GM18505 (cell line): Measurements from ENCODE around the gene SLC15A1.

Source experiments
- ATAC-seq: cut with Tn5 transposase; IDR thresholded peaks from one replicate; pipeline ENCODE4 v1.9.1; 2021; ENCODE audit not compliant: unreplicated experiment
- POLR2A ChIP-seq: IDR thresholded peaks from 4 replicates; pipeline ENCODE4 v1.6.1; 2011; ENCODE audit warnings: borderline replicate concordance; ENCODE audit not compliant: insufficient read depth, insufficient read length; ENCODE audit errors: extremely low read depth

SLC15A1 gene

DNA sequence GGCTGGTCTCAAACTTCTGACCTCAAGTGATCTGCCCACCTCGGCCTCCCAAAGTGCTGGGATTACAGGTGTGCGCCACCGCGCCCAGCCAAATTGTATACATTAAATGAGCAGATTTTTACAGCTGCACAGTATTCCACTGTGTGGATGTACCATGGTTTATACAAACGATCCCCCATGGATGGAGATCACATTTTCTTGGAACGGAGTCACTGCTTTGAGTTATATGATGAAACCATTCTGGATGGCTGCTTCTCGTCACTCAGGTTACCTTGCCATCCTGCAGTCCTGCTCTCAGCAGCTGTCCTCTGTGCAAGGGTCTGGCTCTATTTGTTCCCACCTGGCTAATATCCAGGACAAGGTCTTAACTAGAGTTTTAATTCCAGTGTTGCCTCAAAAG, 39.1 kb upstream of the SLC15A1 start:
- no peak for TF ChIP-seq POLR2A
- no peak for ATAC-seq

DNA sequence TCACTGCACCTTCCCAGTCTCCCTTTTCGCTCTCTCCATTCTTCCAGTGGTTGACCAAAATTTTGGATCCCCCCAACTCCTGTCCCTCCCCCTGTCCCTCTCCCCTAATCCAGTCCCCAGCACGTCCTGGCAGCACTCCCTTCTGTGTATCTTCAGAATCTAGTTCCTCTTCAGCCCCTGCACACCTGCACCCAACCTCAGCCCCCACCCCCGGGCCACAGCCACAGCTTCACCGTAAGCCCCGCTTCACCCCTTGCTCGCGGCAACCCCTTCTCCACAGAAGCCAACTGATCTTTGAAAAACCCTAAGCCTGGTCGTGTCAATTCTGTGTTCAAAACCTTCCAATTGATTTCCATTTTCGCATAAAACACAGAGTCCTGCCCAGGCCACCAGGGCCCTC, 35.5 kb upstream of the SLC15A1 start:
- no peak for ATAC-seq
- TF ChIP-seq POLR2A, result no peak

DNA sequence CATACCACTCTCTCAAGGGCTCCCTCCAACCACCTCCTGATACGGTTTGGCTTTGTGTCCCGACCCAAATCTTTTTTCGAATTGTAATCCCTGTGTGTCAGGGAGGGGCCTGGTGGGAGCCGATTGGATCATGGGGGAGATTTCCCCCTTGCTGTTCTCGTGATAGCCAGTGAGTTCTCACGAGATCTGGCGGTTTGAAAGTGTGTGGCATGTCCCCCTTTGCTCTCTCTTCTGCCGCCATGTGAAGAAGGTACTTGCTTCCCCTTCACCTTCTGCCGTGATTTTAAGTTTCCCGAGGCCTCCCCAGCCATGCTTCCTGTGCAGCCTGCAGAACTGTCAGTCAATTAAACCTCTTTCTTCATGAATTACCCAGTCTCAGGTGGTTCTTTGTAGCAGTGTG, 34.7 kb upstream of the SLC15A1 start:
- no peak for TF ChIP-seq POLR2A
- no peak for ATAC-seq

DNA sequence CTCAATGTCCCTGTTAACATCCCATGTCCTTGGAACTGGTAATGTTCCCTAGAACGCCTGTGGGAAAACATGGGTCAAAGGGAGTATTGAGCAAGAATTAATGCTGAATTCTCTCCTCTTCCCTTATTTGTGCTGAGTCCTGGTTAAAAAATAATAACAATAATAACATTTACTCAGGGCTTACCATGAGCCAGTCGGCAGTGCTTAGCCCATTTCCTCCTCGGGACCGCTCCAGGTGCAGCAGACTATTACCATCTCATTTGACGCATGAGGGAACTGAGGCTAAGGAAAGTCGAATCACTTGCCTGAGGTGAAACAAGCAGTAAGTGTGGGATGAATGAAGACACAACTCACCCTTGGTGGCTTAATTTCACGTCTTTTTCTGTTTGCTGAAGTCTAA, 33.6 kb upstream of the SLC15A1 start:
- no peak for ATAC-seq
- no peak for TF ChIP-seq POLR2A

DNA sequence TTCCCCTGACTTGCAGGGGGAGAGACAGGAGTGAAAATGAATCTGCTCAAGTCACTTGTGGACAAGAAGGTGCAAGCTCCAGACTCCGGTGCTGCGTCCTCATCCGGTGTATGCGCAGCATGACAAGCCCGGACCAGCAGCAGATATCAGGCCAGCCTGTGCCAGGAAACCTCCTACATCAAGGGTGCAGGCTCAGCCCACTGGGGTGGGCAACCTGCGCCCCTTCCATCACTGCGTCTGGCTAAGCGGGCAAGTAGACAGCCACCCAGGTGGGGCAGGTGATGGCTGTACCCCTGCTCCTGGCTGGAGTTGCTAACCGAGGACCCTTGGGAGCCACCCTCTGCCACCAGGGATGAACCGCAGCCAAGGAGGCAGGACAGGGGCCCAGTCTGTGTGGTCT, 32.9 kb upstream of the SLC15A1 start:
- ATAC-seq, result no peak
- TF ChIP-seq POLR2A, result no peak

DNA sequence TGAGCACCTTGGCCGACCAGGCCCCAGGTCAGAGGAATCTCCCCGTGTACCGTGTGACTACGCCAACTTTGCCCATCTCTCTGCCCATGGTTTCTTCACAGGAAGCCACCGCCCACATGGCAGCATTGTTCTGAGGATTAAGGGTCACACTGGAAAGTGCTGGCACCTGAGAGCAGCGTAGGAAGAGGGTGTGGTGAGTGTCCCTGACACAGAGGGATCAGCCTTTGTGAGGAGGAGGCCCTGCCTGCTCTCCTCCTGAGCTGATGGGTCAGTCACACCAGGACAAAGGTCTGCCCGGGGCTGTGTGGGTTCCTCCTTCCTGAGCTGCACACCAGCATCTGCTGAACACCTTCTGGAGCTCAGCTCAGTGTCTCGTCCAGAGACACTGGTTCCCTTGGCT, 32.2 kb upstream of the SLC15A1 start:
- no peak for TF ChIP-seq POLR2A
- ATAC-seq, result no peak

DNA sequence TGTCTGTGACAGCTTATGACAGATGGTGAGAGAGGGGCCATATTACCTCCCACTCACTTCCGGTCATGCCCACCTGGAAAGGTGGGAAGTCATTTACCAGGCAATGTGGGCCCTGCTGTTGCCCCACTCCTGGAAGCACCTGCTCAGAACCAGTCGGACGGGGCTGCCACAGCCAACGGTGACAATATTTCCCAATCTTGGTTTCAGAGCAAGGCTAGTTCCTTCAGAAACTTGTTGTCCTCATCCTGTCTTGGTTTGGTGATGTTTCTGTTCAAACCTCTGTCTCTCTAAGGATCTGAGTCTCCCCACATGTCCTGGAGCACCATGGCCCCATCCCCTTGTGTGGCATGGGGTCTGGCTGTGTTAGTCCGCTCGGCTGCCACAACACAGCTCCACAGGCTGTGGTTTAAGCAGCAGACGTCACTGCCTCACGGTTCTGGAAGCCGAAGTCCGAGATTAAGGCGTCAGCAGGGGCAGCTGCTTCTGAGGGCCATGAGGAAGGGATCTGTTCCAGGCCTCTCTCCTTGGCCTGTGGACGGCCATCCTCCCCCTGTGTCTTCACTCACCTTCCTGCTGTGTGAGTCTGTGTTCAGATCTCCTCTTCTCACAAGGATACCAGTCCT, 31.5 kb upstream of the SLC15A1 start:
- ATAC-seq, result no peak
- TF ChIP-seq POLR2A, result no peak

DNA sequence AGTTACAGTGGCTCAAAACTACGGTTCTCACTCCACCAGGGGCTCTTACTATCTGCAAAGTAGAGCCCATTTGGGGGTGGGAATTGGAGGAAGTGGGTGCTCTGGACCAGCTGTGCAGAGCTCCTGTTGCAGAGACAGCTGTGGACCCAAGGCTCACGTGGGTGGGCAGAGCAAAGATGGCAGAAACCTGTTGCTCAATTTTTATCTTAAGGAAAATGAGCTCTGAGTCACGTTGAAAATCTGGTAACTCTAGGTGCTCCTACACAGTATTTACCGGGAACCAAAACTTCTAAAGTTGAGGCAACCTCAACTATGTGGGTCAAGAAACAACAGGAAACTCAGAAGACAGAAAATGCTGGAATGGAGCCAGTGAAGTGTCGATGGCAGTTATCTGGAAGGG, 30.2 kb upstream of the SLC15A1 start:
- ATAC-seq, result no peak
- TF ChIP-seq POLR2A, result no peak

DNA sequence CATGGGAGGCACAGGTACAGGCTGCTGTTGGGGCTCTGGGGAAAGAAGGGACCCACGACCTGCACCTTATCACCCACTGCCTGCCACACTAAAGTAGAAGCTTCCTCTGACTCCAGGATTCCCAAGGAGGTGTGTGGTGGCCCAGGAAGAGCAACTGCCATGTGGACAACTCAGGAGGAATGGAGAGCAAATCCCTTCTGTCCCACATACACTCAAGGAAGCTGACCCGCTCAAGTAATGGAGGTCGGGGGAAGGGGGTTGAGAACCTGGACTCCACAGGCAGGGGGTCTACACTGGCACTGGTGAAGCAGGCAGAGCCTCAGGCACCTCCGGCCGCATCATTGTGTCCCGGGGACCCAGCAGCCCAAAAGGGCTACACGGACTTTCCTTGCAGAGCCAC, 29.4 kb upstream of the SLC15A1 start:
- TF ChIP-seq POLR2A, result no peak
- ATAC-seq, result no peak

DNA sequence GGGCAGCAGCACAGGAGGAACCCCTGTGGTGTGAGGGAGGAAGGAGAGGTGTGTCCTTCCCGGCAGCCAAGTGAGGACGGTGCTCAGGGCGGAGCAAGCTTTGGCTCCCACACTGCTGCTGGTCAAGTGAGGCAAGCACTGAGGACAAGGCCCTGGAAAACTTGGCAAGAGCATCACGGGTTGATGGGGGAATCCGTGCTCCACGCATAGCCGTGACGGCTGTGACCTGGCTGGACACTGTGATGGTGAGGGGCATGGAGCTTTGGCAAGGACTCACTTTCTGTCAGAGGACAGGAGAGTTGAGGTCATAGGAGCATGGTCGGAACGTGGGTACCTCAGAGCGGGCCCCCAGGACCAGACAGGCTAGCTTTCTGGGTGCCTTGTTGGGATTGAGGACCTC, 29.0 kb upstream of the SLC15A1 start:
- no peak for ATAC-seq
- TF ChIP-seq POLR2A, result no peak

DNA sequence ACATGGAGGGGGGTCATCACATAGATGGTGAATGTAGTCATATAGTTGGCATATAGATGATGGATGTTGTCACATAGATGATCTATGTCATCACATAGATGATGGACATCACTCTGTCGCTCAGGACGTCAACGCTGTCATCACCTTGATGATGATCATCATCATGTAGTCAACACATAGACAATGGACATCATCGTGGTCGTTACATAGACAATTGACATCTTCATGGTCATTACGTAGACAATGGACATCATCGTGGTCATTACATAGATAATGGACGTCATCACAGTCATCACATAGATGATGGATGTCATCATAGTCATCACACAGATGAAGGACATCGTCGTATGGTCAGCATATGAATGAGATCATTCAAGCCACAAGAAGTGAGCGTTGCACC, 28.6 kb upstream of the SLC15A1 start:
- no peak for ATAC-seq

DNA sequence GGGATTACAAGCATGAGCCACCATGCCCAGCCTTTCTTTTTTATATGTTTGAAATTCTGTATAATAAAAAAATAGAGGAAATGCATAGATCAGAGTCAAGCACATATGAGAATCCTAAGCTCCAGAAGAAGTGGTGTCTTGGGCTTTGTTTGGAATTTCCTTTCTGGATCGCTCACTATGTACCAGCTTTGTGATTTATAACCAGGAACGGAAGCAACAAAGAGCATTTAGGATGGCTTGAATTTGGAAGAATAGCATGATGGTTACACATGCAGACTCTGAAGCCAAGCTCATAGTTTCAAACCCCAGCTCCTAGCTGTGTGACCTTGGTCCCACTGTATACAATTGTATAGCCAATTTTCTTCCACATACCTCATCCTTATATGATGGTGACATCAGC, 28.0 kb upstream of the SLC15A1 start:
- TF ChIP-seq POLR2A, result no peak
- ATAC-seq, result no peak

More for the DNA sequence above, 28.6 kb upstream of the SLC15A1 start:
- TF ChIP-seq POLR2A, result no peak

DNA sequence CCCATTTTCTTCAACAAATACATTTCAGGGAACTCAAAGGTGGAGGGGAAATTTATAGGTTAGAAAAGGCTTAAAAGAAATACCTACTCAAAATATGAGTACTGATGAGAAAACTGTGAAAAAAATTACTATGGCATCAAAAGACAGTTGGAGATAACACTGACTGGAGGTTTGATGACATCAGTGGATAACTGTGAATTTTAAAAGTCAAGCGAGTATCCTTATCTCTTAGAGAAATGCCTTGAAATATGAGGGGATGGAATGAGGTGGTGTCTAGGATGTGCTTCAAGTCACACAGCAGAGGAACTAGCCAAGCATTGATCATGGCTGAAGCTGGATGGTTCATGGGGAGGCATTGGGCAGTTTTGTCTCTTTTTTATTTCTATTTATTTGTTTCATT, 27.2 kb upstream of the SLC15A1 start:
- ATAC-seq, result no peak
- TF ChIP-seq POLR2A, result no peak

DNA sequence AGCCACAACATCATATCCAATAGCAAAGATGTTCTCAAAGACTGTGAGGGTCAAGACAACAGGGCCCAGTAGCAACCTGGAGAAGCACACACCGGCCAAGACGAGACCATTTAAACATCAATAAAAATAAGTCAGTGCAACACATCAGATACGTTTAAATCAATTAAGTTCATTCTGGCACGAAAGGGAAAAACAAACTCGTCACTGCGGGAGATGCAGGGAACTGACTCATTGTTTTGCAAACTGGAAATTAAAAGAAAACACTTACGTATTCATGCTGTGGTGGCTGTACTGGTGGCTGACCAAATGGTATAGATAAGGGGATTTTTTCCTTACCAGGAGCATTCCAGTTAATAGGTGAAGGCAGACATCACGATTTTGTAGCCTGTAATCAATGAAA, 26.3 kb upstream of the SLC15A1 start:
- ATAC-seq, result no peak
- TF ChIP-seq POLR2A, result no peak

DNA sequence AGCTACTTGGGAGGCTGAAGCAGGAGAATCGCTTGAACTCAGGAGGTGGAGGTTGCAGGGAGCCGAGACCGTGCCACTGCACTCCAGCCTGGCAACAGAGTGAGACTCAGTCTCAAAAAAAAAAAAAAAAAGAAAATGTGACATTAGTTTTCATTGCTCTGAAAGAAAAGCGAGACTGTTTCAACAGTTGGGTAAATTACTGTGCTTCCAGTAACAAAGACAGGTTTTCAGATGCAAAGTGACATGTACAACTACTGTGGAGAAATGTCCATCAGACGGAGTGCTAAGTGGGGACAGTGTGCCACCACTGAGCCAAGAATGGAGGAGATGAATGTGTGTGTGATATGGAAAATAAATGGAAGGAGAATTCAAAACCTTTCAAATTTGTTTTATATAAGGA, 24.2 kb upstream of the SLC15A1 start:
- no peak for TF ChIP-seq POLR2A
- ATAC-seq, result no peak
